Upper lobe of left lung (tissue), 6 donors: ENCODE results near the gene LRRFIP1. TPM values are rescaled to one million over a fixed set of nuclear protein-coding genes. Genes with fewer than 3 reads are reported as not detected.

Source experiments
- ATAC-seq, 2 donors: fragments of 200-7000 bp; cut with Tn5 transposase; one replicate each; pipeline ENCODE4 v1.9.1; 2022; ENCODE audit warnings: mild to moderate bottlenecking in 2 of 2, moderate library complexity in 2 of 2; ENCODE audit not compliant: low FRiP score in 2 of 2
- DNase-seq, 2 donors: peaks; one replicate each; pipeline ENCODE4 v3.0.0-alpha.2; 2019 to 2020
- H3K27ac ChIP-seq, 4 donors: fragments of 200-600 bp; sonication (generic); one replicate each; pipeline ENCODE4 v1.5.1; 2016 to 2019
- H3K27me3 ChIP-seq, 4 donors: fragments of 200-600 bp; sonication (generic); one replicate each; pipeline ENCODE4 v1.5.1; 2017 to 2019
- H3K36me3 ChIP-seq, 4 donors: fragments of 200-600 bp; sonication (generic); one replicate each; pipeline ENCODE4 v1.5.1; 2016 to 2019
- H3K4me1 ChIP-seq, 4 donors: fragments of 200-600 bp; sonication (generic); one replicate each; pipeline ENCODE4 v1.5.1; 2018 to 2019
- H3K4me3 ChIP-seq, 4 donors: fragments of 200-600 bp; sonication (generic); one replicate each; pipeline ENCODE4 v1.5.1; 2017 to 2019; ENCODE audit warnings: mild to moderate bottlenecking in 2 of 4, moderate library complexity in 1 of 4
- H3K9me3 ChIP-seq, 4 donors: fragments of 200-600 bp; sonication (generic); one replicate each; pipeline ENCODE4 v1.5.1; 2018 to 2019
- CTCF ChIP-seq, 6 experiments: fragments of 450-650 bp in 4 of 6; fragments of 200-600 bp in 2 of 6; sonication (generic) in 2 of 6; IDR thresholded peaks; one replicate each; pipeline ENCODE4 v1.5.1; 2016 to 2019; ENCODE audit warnings: antibody characterized with exemption in 6 of 6
- EP300 ChIP-seq, 4 donors: sonication (generic); formaldehyde crosslinking; IDR thresholded peaks; one replicate each; pipeline ENCODE4 v1.5.1; 2017; ENCODE audit warnings: antibody characterized with exemption in 4 of 4, control low read depth in 2 of 4
- POLR2A ChIP-seq, 4 donors: fragments of 450-650 bp; IDR thresholded peaks; one replicate each; pipeline ENCODE4 v1.5.1; 2016 to 2017; ENCODE audit warnings: antibody characterized with exemption in 4 of 4, mild to moderate bottlenecking in 2 of 4
- POLR2AphosphoS5 ChIP-seq, 2 donors: sonication (generic); formaldehyde crosslinking; IDR thresholded peaks; one replicate each; pipeline ENCODE4 v1.5.1; 2017; ENCODE audit warnings: antibody characterized with exemption in 2 of 2
- WGBS, 2 donors: methylation state at CpG; one replicate each; pipeline ENCODE4 v1.1.5; 2017 to 2018; 5-methylcytosine and 5-hydroxymethylcytosine counted together
- total RNA-seq, 6 donors: library from RNA; depleted of rRNA in 4 of 6; stranded (reverse); fragments of >200 nt in 4 of 6; gene quantifications; one replicate each; pipeline versions ENCODE4 v1.1.0 to v1.2.1, GENCODE V29; 2016 to 2021
- donor health status: DM: no; HTN: no; CAD: no; lungs with moderate emphysema.
- donor health status: DM: no; HTN: yes; CAD: no; lungs with severe emphysema.

The LRRFIP1 gene
- total RNA-seq, 6 donors from 2014 or later: 185 to 291 (median 242) TPM

DNA sequence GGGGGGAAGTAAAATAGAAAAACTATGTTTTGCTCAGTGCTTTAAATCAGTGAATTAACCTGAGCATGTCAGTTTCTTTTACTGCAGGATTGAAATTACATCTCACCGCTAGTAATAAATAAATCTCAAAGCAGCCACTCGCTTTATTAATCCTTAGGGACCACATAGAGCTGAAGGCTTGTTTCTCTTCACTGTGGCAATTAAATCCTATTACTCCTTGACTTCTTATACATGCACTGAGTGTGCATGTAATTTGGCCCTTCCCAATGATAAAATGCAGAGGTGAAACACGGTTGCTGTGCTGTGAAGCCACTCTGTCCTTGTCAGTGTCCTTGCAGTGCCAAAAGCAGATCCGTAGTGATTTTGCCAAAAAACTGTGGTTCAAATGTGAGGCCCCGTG, 94.1 kb downstream of the LRRFIP1 start:
- no peak for DNase-seq
- no peak for ATAC-seq
- H3K27ac ChIP-seq: no peak overlapping the region
- H3K9me3 ChIP-seq: no peaks in the 10 kb centered on the region
- no peaks in the 10 kb centered on the region for H3K27me3 ChIP-seq
- TF ChIP-seq POLR2AphosphoS5 (IDR thresholded peaks at IDR 0.05) (no peak), POLR2A (IDR thresholded peaks at IDR 0.05) (no peak), EP300 (IDR thresholded peaks at IDR 0.05) (no peak), CTCF (IDR thresholded peaks at IDR 0.05) (no peak)
- H3K4me3 ChIP-seq: no peak overlapping the region
- H3K36me3 ChIP-seq: peaks cover 0 to 28% (median 7%) of the 10 kb centered on the region in 4 donors
- H3K4me1 ChIP-seq: peaks cover 16 to 59% (median 25%) of the 10 kb centered on the region in 4 donors
- 86 to 88% methylated on average over 4 to 5 of the region's 5 CpGs for WGBS, 2 donors

DNA sequence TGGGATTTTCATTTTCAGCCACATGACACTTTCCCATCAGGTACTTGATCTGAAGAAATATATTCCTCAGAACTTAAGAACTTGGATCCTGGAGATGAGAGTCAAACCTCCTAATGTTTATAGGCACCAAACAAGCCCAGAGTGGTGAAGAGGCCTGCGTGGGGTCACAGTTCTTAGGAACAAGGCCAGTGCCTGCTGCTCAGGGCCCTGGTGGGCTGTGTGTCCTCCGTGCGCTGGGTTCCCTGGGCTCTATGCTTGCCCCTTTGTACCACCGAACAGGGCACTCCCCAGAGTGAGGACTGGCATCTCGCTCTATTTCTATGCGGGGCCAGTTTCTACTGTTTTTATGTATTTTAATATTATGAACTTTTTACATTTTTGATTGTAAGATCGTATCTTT, 95.2 kb downstream of the LRRFIP1 start:
- 94% methylated on average over 7 of the region's 7 CpGs for WGBS, 2 donors
- Histone ChIP-seq H3K36me3 (peaks cover 0 to 28% (median 7%) of the 10 kb centered on the region in 4 donors), H3K4me1 (peaks cover 22 to 59% (median 27%) of the 10 kb centered on the region in 4 donors), H3K9me3 (no peaks in the 10 kb centered on the region), H3K4me3 (no peak overlapping the region), H3K27me3 (no peaks in the 10 kb centered on the region), H3K27ac (no peak overlapping the region)
- DNase-seq (no peak), ATAC-seq (no peak)
- TF ChIP-seq EP300 (IDR thresholded peaks at IDR 0.05): no peak
- TF ChIP-seq POLR2AphosphoS5 (IDR thresholded peaks at IDR 0.05): no peak
- no peak for TF ChIP-seq POLR2A (IDR thresholded peaks at IDR 0.05)
- no peak for TF ChIP-seq CTCF (IDR thresholded peaks at IDR 0.05)

GRCh38 chr2:237723023-237723422, 95.6 kb downstream of the LRRFIP1 start:
- 91 to 98% methylated on average over 1 of the region's 1 CpG for WGBS, 2 donors
- DNase-seq (no peak), ATAC-seq (no peak)
- no peaks in the 10 kb centered on the region for H3K9me3 ChIP-seq
- H3K27ac ChIP-seq: no peak overlapping the region
- TF ChIP-seq POLR2A (IDR thresholded peaks at IDR 0.05) (no peak), CTCF (IDR thresholded peaks at IDR 0.05) (no peak), POLR2AphosphoS5 (IDR thresholded peaks at IDR 0.05) (no peak), EP300 (IDR thresholded peaks at IDR 0.05) (no peak)
- peaks cover 0 to 28% (median 6%) of the 10 kb centered on the region in 4 donors for H3K36me3 ChIP-seq
- H3K4me1 ChIP-seq: peaks cover 26 to 59% (median 29%) of the 10 kb centered on the region in 4 donors
- H3K27me3 ChIP-seq: no peaks in the 10 kb centered on the region
- no peak overlapping the region for H3K4me3 ChIP-seq

- Histone ChIP-seq H3K4me1 (peaks cover 31 to 60% (median 35%) of the 10 kb centered on the region in 4 donors), H3K27ac (peak overlapping the region in 1 of 4 donors; percentile 31), H3K4me3 (no peak overlapping the region), H3K27me3 (no peaks in the 10 kb centered on the region), H3K9me3 (no peaks in the 10 kb centered on the region), H3K36me3 (peaks cover 0 to 23% (median 3%) of the 10 kb centered on the region in 4 donors)
- TF ChIP-seq CTCF (IDR thresholded peaks at IDR 0.05) (no peak), POLR2AphosphoS5 (IDR thresholded peaks at IDR 0.05) (no peak), EP300 (IDR thresholded peaks at IDR 0.05) (no peak), POLR2A (IDR thresholded peaks at IDR 0.05) (no peak)
- ATAC-seq (peak in 1 of 2 donors; percentile 63), DNase-seq (no peak)
- 45 to 51% methylated on average over 2 to 3 of the region's 3 CpGs for WGBS, 2 donors
Measured at GRCh38 chr2:237723602-237724001, 96.2 kb downstream of the LRRFIP1 start.

DNA sequence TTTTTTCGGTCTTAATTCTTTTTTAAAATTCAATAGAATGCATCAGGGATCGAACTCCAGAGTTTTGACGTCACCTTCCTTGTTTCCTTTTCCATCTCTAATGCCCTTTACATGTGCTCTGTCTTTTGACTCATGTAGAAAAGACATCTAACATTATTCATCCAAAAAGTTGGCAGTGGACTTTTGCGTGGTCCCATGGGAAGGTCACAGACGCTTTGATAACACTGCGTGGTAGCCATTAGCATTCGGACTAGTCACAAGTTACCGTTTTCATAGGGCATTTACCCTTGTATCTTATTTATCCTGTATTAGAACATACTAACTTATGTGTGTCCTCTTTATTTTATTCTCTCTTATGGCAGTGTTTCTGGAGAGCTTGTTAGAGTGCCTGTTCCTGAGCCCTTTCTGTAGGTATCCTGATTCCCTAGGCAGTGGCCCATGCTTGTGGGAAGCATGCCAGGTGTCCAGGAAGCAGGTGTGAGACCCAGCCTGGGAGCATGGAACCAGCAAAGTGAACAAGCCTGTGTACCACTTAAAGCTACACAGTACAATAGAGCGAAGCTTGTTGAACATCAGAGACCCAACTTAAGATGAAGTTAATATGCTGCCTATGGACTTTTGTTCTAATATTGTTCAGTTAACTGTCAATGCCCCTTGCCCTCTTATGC, 97.6 kb downstream of the LRRFIP1 start:
- H3K36me3 ChIP-seq: peaks cover 0 to 21% (median 3%) of the 10 kb centered on the region in 4 donors
- ATAC-seq: no peak
- H3K27me3 ChIP-seq: no peaks in the 10 kb centered on the region
- no peak for DNase-seq
- TF ChIP-seq POLR2AphosphoS5 (IDR thresholded peaks at IDR 0.05): no peak
- no peak for TF ChIP-seq EP300 (IDR thresholded peaks at IDR 0.05)
- TF ChIP-seq CTCF (IDR thresholded peaks at IDR 0.05): no peak
- no peak for TF ChIP-seq POLR2A (IDR thresholded peaks at IDR 0.05)
- WGBS, 2 donors: 93% methylated on average over 9 of the region's 9 CpGs
- no peaks in the 10 kb centered on the region for H3K9me3 ChIP-seq
- peak overlapping the region in 1 of 4 donors; percentile 41 for H3K27ac ChIP-seq
- H3K4me1 ChIP-seq: peaks cover 43 to 73% (median 49%) of the 10 kb centered on the region in 4 donors
- no peak overlapping the region for H3K4me3 ChIP-seq
